HG03469 (cell line): ENCODE measurements around the gene LNX1.

Experiments used
- ATAC-seq: cut with Tn5 transposase; IDR thresholded peaks from one replicate; pipeline ENCODE4 v1.9.1; 2021; ENCODE audit warnings: mild to moderate bottlenecking, moderate library complexity, moderate number of reproducible peaks; ENCODE audit not compliant: unreplicated experiment

LNX1 gene

DNA sequence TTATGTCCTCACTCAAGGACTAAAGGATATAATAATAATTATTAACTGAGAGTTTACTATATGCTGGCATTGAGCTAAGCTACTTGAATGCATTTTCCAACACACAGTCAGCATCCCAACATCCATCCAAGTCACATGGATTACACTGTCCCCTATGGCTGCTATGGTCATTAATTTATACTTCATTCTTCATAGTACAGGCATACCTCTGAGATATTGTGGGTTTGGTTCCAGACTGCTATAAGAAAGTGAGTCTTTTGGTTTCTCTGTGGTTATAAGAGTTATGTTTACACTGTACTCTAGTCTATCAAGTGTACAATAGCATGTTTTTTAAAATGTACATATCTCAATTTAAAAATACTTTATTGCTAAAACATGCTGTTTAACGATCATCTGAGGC is 89.2 kb downstream of the LNX1 start:
- no peak for ATAC-seq

DNA sequence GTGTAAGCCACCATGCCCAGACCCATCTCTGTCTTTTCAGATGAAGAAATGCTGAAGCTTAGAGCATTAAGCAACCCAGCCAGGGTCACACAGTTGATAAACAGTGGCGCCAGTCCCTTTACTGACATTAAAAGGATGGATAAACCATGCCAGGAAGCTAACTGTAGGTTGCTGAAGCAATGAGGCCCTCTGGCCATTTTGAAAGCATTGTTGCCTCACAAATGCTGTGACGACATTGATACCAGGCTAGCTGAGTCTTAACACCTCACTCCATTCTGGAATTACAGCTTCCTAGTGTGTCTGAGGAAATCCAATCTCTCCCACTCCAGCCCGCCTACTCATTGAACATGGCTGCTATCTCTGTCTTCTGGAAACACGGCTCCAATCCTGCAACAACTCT is 89.7 kb downstream of the LNX1 start:
- ATAC-seq, result no peak

DNA sequence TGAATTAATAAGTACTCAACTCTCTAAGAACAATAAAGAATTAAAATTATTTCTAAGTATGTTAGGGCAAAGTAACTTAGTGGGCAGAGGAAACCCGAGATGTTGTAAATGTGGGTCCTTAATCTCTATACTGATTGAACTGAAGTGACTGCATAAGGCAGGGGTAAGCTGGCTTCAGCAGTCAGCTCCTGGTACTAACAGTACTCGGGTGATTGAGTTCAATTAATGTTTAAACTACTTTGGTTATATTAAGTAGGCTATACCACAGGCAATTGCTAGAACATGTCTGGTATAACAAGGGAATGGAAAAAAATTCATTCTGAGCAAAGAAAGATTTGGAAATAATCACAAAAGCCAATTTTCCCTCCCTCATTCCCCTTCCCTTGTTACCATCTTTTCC is 90.7 kb downstream of the LNX1 start:
- no peak for ATAC-seq

DNA sequence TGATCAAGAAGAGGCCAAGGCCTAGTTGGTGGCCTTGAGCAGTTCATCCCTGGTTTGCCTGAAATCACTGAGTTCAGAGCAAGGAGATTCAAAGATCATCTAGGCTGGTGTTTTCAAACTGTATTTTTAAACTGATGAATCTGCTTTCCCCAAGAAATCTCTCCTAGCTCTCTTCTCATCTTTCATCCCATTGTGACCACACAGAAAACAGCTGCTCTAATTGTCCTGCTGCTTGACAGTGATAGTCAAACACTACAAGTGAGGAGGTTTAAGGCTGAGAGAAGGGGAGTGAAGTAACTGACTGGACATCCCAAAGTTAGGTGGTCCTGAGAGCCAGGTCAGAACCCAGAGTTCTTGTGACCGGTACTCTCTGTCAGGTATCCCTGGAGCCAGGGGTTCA is 91.5 kb downstream of the LNX1 start:
- no peak for ATAC-seq

DNA sequence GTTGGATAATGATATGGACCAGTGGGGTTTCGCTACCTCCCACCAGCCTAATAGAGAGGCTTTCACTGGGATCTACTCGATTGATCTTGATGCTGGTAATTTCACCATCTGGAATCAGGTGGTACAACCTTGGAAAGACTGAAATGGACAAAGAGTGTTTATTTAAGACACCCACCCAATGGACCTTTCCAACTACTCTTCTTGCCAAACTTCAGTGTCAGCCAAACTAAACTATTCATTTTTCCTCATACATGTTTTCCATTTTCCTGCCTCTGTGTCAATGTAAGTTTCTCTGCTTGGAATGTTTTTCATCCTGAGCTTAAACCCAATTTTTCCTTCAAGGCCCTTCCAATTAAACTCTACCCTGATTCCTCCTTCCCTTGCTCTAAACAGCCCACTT is 92.6 kb downstream of the LNX1 start:
- ATAC-seq, result no peak

DNA sequence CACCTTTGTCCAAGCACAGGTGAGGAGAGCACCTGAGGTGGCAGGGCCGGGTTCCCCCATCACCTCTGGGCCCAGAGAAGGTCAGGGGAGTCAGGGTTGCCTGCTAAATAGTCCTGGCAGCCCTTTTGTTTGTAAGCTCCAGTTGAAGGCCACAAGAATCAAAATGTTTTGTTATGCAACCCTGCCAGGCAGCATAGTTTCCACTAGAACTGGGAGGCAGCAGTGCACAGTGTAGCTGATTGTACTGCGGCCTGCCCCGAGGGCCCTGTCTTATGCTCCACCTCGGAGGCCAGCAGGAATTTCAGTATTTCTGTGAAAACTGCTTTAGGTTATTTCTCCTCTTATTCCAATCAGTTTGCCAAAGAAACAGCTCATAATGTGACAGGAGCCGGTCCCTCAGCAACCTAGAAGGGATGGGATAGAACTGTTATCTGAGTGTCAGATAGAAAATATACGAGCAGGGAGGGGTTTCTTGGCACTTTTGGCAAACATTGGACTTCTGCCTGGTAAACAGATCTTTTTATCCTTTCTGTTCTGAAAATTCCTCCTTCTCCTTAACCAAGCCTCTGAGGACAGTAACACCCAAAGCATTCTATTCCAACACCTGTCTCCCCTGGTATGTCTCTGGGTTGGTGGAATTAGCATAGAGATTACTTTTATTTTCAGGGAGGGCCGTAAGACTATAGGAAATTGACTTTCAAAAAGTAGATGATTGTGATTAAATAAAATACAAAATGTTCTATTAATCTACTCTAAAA is 93.6 kb downstream of the LNX1 start:
- no peak for ATAC-seq

DNA sequence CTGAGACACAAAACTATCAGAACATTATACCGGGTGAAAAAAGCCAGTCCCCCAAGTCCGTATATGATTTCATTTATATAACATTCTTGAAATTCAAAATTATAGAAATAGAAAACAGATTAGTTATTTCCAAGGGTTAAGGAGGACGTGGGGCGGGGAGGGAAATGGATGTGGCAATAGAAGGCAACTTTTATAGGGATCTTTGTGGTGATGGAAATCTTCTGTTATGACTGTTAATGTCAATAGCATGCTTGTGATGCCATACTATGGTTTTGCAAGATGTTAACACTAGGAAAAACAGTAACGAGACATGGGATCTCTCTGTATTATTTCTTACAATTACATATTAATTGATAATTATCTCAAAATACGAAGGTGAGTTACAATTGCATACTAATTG is 96.4 kb downstream of the LNX1 start:
- ATAC-seq, result no peak

DNA sequence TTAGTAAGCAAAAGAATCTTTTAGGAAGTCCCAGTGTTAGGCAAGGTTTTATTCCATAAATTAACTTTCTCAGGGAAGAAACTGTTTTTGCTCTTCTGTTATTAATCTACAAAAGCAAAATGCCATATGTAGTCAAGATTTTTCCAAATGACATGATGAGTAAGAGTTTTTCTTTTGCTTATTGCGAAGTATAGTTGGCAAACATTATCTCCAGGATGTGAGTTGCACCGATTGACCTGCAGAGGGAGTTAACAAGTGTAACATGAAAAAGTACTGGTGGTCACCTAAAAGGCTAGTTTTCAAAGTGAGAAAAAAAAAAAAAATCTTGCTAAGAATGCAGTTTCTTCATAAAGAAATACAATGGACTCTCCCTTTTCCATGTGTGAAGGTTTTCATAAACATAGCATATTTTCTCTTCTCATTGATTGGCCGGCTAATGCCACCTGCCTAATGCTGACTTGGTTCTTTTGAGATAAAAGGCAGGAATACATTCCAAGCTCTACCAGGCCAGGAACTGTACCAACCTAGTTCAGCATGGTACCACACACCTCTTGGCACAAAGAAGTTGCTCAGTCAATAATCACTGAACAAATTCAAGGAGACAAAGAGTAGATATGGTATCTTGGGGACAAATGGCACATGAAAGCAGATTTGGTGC is 100.2 kb downstream of the LNX1 start:
- ATAC-seq, result no peak

DNA sequence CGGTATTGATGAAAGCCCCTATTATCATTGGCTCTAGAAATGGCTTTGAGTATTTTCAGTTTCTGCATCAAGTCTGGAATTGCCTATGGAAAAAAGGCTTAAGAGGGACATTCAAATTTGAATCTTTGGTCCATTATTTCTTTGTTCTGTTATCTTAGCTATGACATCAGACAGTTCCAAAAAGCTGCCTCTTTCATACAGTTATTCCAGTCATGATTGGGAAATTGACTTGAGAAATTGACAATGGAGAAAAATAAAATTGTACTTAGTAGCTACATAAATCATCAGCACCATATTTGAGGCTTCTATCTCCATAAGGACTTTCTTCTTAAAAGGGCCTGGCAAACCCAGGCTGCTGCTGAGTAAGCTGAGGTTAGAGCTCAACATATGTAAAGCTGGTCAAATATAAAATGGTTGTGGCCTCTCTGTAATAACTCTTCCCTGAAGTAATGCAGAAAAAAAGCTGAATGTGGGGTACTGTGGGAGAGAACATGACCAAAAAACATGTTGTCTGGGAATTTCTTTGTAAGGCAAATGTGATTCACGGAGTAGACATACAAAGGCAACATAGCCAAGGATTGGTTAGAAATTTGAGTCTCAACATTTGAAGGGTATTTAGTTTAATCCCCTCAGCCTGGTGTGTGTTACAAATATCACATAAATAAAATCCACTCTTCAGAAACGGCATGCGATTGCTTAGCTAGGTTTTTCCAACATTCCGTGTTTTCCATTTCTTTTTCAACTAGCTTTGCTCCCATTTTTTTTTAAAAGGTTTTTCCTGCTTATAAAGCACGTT is 100.9 kb downstream of the LNX1 start:
- no peak for ATAC-seq

DNA sequence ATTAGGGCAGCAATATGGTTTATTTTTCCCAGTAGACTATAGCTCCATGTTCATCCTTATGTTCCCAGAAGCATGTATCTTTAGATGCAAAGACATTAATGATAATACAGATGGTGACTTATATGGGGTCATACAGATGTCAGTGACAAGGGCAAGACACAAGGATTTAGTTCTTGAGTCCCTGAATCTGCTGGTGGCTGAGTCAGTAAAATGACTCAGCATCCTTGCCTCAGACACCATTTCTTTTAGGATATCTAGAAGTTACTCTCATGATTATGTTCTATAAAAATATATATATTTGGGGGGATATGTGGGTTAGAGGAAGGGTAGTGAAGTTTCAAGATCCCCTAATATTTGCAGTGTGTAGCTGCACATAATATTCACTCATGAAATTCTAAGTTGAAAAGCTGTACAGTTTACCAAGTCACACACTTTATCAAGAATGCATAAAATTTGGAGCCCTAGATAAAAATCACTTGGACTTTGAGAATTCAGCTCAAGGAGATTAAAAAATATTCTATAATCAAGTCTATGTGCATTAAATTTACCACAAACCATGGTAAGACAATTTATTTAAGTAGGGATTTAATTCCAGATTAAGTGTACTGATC is 101.9 kb downstream of the LNX1 start:
- ATAC-seq, result no peak

DNA sequence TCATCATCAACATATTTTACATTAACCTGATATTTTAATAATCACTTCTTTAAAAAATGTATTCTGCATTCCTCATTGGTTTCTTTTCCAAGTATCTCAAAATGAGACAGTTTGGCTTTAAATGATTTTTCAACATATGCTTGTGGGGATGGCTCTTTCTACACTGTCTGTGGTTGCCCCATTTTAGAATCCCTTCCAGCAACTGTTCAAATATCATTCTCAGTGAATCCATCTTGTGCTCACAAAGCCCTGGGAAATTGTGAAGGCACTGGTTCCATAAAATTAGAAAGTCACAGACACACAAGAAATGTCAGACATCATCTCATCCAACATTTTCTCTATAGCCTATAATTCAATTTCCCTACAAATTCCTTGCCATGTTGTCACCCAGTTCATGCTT is 103.5 kb downstream of the LNX1 start:
- ATAC-seq, result no peak

DNA sequence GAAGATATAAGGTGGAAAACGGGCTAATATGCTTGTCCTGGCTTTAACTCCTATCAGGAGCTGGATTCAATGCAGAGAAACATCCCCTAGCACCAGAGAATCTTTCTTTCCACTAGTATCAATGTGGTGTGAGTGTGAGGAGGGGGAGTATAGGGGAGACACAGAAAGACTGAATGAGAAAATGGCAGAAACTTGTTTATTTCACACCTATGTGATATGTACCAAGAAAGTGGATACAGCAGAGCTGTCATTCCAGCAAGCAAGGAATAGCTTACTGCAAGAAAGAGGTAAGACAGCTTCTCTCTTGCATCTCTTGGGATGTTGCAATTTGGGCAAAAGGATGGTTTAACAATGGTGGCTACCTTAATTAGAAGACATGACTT is 105.6 kb downstream of the LNX1 start:
- no peak for ATAC-seq

DNA sequence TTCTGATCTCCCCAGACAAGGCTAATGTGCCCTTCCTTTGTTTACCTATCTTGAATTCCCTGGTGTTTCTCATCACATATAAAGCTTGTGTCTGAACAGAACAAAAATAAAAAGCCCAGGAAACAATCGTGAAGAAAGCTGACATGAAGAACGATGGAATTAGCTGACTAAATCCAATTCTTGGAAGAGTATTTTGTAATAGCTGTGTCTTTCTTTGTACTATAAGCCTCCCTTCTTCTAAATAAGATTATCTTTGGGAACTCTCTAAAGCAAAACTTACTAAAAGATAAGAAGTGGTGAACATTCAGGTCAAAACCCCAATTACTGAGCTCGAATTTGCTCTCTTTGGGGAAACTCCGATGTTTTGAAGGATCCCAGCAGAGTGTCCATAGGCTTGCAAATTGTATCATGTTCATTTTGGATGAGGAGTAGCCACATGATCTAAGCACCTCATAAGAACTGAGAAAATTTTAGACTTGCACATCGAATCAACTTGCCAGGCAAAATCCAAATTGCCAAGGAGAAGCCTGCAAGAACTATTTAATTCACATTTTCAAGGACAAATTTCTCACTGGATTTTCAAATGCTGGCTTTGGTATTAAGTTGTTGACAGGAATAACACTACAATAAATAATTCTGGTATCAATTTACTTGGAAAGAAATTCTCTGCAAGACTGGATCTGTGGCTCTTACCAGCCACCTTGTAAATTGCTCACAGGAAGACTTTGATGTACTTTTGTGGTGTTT is 106.2 kb downstream of the LNX1 start:
- ATAC-seq, result no peak

DNA sequence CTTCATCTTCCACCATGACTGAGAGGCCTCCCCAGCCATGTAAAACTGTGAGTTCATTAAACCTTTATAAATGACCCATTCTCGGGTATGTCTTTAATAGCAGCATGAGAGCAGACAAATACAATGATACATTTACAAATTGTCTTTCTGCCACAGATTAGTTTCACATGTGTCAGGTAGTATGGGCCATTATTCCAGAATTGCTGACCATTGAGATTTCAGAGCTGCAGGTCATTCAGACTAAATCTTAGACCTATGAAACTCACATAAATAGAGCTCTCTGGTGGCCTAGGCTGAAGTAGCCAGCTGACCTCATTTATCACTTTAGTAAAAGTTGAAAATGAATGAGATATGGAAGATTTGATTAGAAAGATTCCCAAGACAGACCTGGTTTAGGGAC is 108.0 kb downstream of the LNX1 start:
- no peak for ATAC-seq

DNA sequence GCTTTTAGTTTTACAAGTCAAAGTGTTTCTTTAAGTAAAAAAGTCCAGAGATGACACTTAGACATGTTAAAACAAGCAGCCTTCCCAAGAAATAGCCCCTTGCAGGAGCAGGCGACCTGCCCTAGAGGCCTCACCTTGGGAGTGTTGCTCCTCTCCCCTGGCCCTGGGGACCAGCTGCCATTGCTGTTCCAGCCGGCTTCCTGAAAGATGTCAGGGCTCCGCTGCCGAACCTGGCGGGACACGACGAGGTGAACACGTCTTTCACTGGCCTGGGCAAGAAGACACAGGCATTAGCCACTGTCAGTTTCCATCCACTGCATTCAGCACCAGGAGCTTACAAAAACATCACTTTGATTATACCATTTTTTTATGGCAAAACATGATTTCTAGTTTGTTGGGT is 109.7 kb downstream of the LNX1 start:
- ATAC-seq, result no peak

DNA sequence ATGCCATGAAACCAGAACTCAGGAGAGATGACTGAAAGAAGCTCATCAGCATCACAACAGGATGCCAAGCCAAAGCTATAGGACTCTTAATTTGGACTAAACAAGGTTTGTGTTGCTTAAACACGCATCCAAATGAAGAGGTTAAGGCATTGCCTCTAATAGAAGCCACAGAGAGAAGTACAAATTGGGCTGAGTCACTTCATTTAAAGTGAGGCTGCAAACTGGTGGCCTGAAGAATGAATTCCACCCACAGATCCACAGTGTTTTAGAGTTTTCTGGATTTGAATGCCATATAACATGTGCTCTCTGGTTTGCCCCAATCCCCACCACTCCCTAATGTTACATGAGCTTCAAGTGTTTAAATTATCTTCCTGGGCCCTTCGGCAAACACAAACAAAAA is 110.4 kb downstream of the LNX1 start:
- no peak for ATAC-seq

DNA sequence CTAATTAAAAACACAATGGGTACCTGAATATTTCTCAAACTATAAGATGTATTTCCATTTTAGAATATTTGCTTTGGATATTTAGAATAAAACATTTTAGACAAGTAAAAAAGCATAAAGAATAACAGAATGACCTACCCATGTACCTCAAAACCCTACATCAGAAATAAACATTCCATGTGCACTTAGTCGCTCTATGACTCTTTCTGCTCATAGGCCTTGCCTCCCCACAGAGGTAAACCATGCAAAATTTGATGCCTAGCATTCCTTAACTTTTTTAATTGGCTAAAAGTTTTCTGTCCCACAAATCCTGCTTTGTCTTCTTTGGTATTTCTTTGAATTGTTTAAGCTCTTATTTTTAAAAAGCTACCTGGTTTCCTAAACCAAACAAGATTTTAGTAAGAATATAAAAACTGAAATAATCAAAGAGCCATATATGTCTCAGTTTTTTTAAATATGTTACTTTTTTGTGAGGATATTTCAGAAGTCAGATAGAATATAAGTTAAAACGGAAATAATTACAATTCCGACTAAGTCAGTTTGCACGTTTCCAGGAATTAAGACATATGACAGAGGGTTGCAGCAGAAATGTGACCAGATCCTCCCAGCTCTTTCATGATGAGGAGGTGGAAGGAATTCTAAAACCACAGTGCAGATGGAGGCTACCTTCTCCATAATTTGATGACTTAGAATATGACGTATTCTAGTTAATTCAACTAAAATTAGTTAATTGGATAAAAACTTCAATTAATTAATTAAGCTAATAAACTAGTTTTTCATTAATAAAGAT is 111.4 kb downstream of the LNX1 start:
- ATAC-seq, result no peak

DNA sequence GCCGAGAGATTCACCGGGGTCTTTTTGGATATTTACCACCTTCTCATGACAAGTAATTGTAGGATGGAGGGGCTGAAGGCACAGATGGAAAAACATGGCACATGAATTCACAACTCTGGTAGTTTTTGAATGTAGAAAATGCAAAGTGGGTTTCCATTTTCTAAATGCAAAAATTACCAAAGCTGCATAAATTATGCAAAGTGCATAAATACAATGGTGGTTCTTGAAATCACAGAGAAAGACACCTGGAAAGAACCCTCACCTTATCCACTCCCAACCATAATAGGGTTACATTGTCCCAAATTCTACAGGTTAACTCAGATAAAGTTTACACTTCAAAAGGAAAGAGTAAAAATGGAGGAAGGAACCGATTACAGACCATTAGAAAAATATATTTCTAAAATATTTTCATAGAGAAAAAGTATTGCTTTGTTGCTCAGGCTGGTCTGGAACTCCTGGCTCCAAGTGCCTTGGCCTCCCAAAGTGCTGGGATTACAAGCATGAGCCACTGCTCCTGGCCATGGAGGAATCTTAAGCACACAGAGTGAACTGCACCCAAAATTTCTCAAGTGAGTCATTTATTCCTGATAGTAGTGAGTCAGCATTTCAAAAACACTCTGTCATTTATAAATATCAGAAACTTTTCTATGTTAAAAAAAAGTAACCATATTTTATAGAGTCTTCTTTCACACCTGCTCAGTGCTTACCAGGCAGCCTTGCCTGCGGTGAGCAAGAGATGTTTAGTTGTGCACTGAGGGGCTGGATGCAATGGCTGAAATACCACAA is 112.4 kb downstream of the LNX1 start:
- ATAC-seq, result no peak

DNA sequence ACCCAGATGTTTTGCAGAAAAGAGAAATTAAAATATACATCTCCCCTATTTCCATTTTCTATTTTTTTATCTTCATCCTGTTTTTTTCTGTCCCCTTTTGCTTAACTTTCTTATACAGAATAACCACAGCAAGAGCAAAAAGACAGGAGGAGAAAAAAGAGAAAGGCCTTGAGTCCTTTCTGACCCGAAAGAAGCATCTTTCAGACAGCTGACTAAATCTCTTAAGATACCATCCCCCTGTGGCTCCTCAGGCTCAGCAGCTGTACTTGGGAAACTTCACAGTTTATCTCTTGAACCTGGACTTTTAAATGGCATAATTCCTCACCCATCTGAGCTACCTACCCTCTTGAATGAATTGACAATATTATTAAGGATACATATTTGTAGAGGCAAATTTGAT is 113.7 kb downstream of the LNX1 start:
- ATAC-seq, result no peak
